Kidney epithelial cell (primary cell): ENCODE results near the gene KCNQ5. TPM values are rescaled to one million over a fixed set of nuclear protein-coding genes. Genes with fewer than 3 reads are reported as not detected.

ENCODE experiments used
- DNase-seq: peaks from one replicate; pipeline ENCODE4 v3.0.0-alpha.2; 2010; ENCODE audit warnings: low read depth
- H3K27me3 ChIP-seq: 2 replicates; pipeline ENCODE4 v1.6.0; 2011; ENCODE audit warnings: low read length; ENCODE audit not compliant: control insufficient read depth, insufficient read depth
- H3K36me3 ChIP-seq: 2 replicates; pipeline ENCODE4 v1.5.1; 2011; ENCODE audit warnings: low read length; ENCODE audit not compliant: control insufficient read depth, insufficient read depth
- H3K4me3 ChIP-seq: 2 replicates; pipeline ENCODE4 v1.5.1; 2011; ENCODE audit warnings: low read depth, mild to moderate bottlenecking, control low read depth, low read length
- total RNA-seq: library from RNA; depleted of rRNA; stranded (reverse); fragments of >200 nt; gene quantifications from 2 replicates; pipeline ENCODE4 v1.2.3, GENCODE V29; 2015
- TF ChIP-seq, protein P1 (sequence below): IDR thresholded peaks from 2 replicates; pipeline ENCODE4 v1.5.1; 2011; ENCODE audit warnings: mild to moderate bottlenecking, moderate library complexity, low read length, control low read depth, inconsistent platforms; ENCODE audit not compliant: insufficient read depth, poor library complexity, severe bottlenecking

The KCNQ5 gene
- total RNA-seq, 1 donor from 2014 or later = 1.9 TPM

DNA sequence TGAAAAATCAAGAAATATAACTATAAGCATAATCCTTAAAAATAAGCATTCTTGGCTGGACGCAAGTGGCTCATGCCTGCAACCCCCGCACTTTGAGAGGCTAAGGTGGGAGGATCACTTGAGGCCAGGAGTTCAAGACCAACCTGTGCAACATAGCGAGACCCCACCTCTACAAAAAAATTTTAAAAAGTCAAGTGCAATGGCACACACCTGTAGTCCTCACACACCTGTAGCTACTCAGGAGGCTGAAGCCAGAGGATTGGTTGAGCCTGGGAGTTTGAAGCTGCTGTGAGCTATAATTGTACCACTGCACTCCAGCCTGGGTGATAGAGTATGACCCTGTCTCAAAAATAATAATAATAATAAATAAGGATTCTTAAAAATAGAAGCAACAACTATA lies 494.5 kb downstream of the KCNQ5 start:
- H3K4me3 ChIP-seq = no peak overlapping the region
- H3K36me3 ChIP-seq = no peaks in the 10 kb centered on the region
- TF ChIP-seq, protein P1, sequence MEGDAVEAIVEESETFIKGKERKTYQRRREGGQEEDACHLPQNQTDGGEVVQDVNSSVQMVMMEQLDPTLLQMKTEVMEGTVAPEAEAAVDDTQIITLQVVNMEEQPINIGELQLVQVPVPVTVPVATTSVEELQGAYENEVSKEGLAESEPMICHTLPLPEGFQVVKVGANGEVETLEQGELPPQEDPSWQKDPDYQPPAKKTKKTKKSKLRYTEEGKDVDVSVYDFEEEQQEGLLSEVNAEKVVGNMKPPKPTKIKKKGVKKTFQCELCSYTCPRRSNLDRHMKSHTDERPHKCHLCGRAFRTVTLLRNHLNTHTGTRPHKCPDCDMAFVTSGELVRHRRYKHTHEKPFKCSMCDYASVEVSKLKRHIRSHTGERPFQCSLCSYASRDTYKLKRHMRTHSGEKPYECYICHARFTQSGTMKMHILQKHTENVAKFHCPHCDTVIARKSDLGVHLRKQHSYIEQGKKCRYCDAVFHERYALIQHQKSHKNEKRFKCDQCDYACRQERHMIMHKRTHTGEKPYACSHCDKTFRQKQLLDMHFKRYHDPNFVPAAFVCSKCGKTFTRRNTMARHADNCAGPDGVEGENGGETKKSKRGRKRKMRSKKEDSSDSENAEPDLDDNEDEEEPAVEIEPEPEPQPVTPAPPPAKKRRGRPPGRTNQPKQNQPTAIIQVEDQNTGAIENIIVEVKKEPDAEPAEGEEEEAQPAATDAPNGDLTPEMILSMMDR = no peak
- DNase-seq = no peak
- no peaks in the 10 kb centered on the region for H3K27me3 ChIP-seq

DNA sequence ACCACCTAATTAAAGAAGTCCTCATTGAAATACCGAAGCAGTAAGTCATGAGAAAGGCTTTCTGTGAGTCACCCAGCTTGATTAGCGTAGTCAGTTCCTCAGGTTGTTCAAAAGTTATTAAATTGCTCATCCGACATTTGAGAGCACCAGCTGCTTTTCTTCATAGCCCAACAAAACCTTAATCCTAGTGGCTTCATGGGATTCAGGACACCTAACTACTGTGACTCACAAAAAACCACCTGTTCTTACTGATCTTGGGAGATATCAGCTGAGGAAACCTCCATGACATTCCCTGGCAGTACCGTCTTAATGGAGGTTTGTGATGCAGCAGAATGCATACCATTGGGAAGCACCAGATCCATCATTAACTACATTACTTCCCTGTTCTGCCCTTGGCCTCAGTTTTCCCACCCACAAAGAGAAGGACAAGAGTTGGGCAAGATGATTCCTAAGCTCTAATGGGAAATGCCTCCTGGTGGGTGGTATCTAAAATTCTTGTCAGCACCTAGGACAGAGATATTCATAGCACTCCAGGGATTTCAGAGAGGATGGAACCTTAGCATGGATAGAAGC lies 499.6 kb downstream of the KCNQ5 start:
- DNase-seq = peak; percentile 5
- Histone ChIP-seq H3K27me3 (no peaks in the 10 kb centered on the region), H3K4me3 (no peak overlapping the region), H3K36me3 (no peaks in the 10 kb centered on the region)
- TF ChIP-seq, protein P1 = peak; percentile 24

DNA sequence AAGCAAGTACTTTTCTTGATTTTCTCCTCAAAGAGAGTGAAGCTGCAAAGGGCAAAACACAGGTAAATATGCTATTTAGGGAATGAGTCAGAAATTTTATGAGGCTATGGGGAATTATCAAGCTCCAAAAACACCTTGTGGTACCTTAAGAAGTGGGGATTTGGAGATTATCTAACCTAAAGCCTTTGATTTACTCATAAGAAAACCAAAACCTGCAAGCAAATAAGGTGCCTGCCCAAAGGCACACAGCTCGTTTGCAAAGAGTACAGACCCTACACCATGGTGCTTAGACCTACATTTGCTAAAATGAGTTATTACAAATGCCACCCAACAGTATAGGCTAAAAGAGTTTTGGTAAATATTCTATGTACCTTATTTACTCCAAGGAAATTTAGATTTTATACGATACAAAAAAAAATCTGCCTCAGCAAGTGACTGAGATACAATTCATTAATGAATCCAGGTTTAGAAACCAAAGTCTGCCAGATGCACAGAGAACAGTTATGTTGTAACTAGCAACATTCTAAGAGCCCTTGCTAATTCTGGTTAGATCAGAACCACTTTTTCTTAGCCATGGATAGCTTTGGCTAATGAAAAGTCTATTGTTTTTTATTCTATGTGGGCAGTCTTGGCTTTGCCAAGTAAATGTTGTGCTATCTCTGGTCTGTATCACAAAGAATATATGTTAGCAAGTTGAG lies 501.9 kb downstream of the KCNQ5 start:
- DNase-seq = no peak
- H3K4me3 ChIP-seq = no peak overlapping the region

DNA sequence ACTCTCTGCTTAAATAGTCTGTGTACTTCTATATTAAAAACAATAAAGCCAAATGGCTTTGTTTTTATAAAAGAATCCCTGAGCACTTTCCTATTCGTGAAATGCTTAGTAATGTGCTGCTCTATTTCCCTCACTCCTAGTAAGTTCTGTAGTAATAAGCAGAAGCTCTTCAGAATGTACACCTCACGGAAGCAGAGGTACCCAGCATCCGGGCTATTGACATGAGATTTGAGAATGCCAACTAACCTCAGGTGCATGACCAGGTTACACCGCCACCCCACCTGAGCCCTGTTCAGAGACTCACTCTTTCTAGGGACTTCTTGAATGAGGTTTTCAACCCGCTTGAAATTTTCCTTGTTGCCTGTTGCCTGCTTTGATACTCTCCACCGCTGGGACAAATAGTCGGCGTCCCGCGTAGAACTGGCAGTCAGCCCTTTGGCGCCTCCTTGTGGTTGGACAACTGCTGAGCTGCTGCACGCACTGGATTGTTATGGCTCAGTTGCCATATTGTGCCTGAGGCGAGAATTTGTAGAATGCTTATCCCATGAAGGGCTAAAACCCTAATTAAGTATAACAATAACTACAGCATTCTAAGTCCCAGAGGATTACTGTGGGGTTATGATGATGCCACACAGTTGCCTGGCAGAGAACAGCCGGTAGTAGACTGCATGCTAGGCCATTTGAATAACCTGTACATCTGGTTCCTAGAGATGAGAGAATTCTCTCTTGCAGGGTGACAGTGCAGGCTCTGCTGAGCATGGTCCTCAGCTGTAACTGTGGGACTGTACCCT lies 508.0 kb downstream of the KCNQ5 start:
- Histone ChIP-seq H3K4me3 (no peak overlapping the region), H3K27me3 (no peaks in the 10 kb centered on the region), H3K36me3 (no peaks in the 10 kb centered on the region)
- TF ChIP-seq, protein P1 = peak; percentile 99
- peak; percentile 34 for DNase-seq

More for the DNA sequence above, 501.9 kb downstream of the KCNQ5 start:
- no peaks in the 10 kb centered on the region for H3K36me3 ChIP-seq
- TF ChIP-seq, protein P1 = no peak
- H3K27me3 ChIP-seq = no peaks in the 10 kb centered on the region

DNA sequence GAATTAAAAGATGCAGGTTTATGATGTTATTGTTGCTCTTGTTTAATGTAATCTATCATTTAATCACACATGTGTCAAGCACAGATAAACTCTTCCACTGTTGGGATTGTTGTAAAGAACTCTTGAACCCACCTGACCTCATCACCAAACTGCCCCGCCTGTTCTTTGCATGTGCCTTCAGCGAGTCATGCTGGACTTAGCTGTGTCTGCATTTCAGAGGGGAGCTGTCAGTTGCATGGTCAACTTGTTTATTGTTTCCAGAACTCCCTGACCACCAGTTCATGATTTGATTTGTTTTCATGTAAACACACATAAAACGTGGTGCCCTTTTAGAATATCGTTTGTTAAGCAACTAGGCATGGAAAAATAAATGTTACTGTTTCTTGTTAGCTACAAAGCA lies 509.8 kb downstream of the KCNQ5 start:
- DNase-seq = no peak
- H3K4me3 ChIP-seq = no peak overlapping the region
- H3K27me3 ChIP-seq = no peaks in the 10 kb centered on the region
- TF ChIP-seq, protein P1 = no peak
- no peaks in the 10 kb centered on the region for H3K36me3 ChIP-seq
